Esophagus squamous epithelium (tissue), 5 donors: Measurements from ENCODE around the gene CCN5. TPM values are rescaled to one million over a fixed set of nuclear protein-coding genes. Genes with fewer than 3 reads are reported as not detected.
A peak's percentile ranks its signal among the peaks of the same experiment; 100 is the strongest.

Experiments
- DNase-seq: peaks from one replicate; lab custom pipeline; 2025; lab: John Stamatoyannopoulos, UW
- H3K27ac ChIP-seq, 4 donors: fragments of 200-600 bp; sonication (generic); one replicate each; pipeline ENCODE4 v1.5.1; 2016 to 2019; ENCODE audit warnings: mild to moderate bottlenecking in 1 of 4
- H3K27me3 ChIP-seq, 4 donors: fragments of 200-600 bp; sonication (generic); 1 replicate in 3 of 4; 2 replicates in 1 of 4; pipeline versions ENCODE4 v1.5.1 to v1.6.0; 2017 to 2021; ENCODE audit warnings: antibody characterized with exemption in 1 of 4
- H3K36me3 ChIP-seq, 3 donors: fragments of 200-600 bp; sonication (generic); one replicate each; pipeline ENCODE4 v1.5.1; 2016 to 2019
- H3K4me1 ChIP-seq, 3 donors: fragments of 200-600 bp; sonication (generic); one replicate each; pipeline ENCODE4 v1.5.1; 2017 to 2019
- H3K4me3 ChIP-seq, 4 donors: fragments of 200-600 bp; sonication (generic); 1 replicate in 3 of 4; 2 replicates in 1 of 4; pipeline ENCODE4 v1.5.1; 2016 to 2019; ENCODE audit warnings: mild to moderate bottlenecking in 2 of 4, moderate library complexity in 1 of 4
- H3K9me3 ChIP-seq, 3 donors: fragments of 200-600 bp; sonication (generic); one replicate each; pipeline ENCODE4 v1.5.1; 2016 to 2019
- CTCF ChIP-seq, 6 experiments: fragments of 450-650 bp in 4 of 6; fragments of 200-600 bp in 2 of 6; sonication (generic) in 2 of 6; IDR thresholded peaks; one replicate each; pipeline ENCODE4 v1.5.1; 2016 to 2019; ENCODE audit warnings: antibody characterized with exemption in 6 of 6, mild to moderate bottlenecking in 4 of 6, moderate library complexity in 4 of 6
- POLR2A ChIP-seq, 4 donors: fragments of 450-650 bp; IDR thresholded peaks; one replicate each; pipeline ENCODE4 v1.6.1; 2017; ENCODE audit warnings: antibody characterized with exemption in 4 of 4, mild to moderate bottlenecking in 4 of 4, moderate library complexity in 3 of 4
- WGBS, 2 donors: methylation state at CpG; one replicate each; pipeline ENCODE4 v1.1.5; 2018; 5-methylcytosine and 5-hydroxymethylcytosine counted together
- intact Hi-C: fragments of 100-400 bp; cut with DNase I; formaldehyde crosslinking; loops from one replicate; pipeline ENCODE4 v1.15.0; 2022
- total RNA-seq, 4 donors: library from RNA; depleted of rRNA; stranded (reverse); fragments of >200 nt; gene quantifications; one replicate each; pipeline ENCODE4 v1.1.0, GENCODE V29; 2016
- donor health status: DM: yes; HTN: yes; CAD: no.

Gene CCN5
- total RNA-seq, 4 donors from 2014 or later: 6.7 to 83.9 (median 31.0) TPM

GRCh38 chr20:44716309-44717106, 1.3 kb downstream of the CCN5 start:
- DNase-seq: no peak
- peaks cover 54 to 95% (median 58%) of the 10 kb centered on the region in 3 donors for H3K4me1 ChIP-seq
- peak overlapping the region; percentile 70 to 89 (median 80) for H3K27ac ChIP-seq
- no peak for TF ChIP-seq POLR2A (IDR thresholded peaks at IDR 0.05)
- TF ChIP-seq CTCF (IDR thresholded peaks at IDR 0.05): no peak
- H3K27me3 ChIP-seq: no peaks in the 10 kb centered on the region
- WGBS, 2 donors: 39 to 41% methylated on average over 4 to 6 of the region's 13 CpGs
- intact Hi-C loops: no loop called here
- H3K4me3 ChIP-seq: peak overlapping the region; percentile 6 to 52 (median 23)
- no peaks in the 10 kb centered on the region for H3K9me3 ChIP-seq
- H3K36me3 ChIP-seq: no peaks in the 10 kb centered on the region

DNA sequence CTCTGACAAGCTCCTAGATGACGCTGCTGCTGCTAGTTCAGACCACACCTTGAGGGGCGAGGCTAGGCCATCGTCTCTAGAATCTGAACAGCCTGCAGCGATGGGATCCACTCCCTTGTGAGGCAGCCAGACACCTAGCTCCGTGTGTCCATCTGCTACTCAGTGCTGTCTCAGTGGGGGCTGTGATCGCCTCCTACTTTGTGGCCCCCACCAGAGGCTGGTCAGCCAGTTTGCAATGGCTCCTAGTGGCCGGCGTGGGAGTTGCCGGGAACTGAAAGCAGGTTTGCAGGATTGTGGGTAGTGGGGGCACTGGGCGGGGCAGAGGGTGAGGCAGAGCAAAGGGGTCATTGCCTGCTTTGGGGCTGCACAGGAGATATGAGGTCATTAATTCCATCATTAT, 2.8 kb downstream of the CCN5 start:
- WGBS, 2 donors: 59 to 76% methylated on average over 7 to 9 of the region's 10 CpGs
- H3K27me3 ChIP-seq: no peaks in the 10 kb centered on the region
- intact Hi-C loops: no loop called here
- H3K9me3 ChIP-seq: no peaks in the 10 kb centered on the region
- peak overlapping the region; percentile 34 to 91 (median 80) for H3K27ac ChIP-seq
- peak overlapping the region in 1 of 4 donors; percentile 19 for H3K4me3 ChIP-seq
- peak in 2 of 6 experiments; percentile 22 to 32 for TF ChIP-seq CTCF (IDR thresholded peaks at IDR 0.05)
- no peak for TF ChIP-seq POLR2A (IDR thresholded peaks at IDR 0.05)
- no peaks in the 10 kb centered on the region for H3K36me3 ChIP-seq
- H3K4me1 ChIP-seq: peaks cover 54 to 90% (median 57%) of the 10 kb centered on the region in 3 donors
- DNase-seq: no peak

- TF ChIP-seq CTCF (IDR thresholded peaks at IDR 0.05): no peak
- no peak for TF ChIP-seq POLR2A (IDR thresholded peaks at IDR 0.05)
- H3K27me3 ChIP-seq: no peaks in the 10 kb centered on the region
- peak overlapping the region; percentile 43 to 91 (median 80) for H3K27ac ChIP-seq
- H3K36me3 ChIP-seq: no peaks in the 10 kb centered on the region
- intact Hi-C loops: no loop called here
- H3K9me3 ChIP-seq: no peaks in the 10 kb centered on the region
- 94 to 98% methylated on average over 5 to 16 of the region's 19 CpGs for WGBS, 2 donors
- peaks cover 43 to 74% (median 46%) of the 10 kb centered on the region in 3 donors for H3K4me1 ChIP-seq
- H3K4me3 ChIP-seq: no peak overlapping the region
- DNase-seq: no peak
Measured at GRCh38 chr20:44719841-44720240, 4.7 kb downstream of the CCN5 start.

DNA sequence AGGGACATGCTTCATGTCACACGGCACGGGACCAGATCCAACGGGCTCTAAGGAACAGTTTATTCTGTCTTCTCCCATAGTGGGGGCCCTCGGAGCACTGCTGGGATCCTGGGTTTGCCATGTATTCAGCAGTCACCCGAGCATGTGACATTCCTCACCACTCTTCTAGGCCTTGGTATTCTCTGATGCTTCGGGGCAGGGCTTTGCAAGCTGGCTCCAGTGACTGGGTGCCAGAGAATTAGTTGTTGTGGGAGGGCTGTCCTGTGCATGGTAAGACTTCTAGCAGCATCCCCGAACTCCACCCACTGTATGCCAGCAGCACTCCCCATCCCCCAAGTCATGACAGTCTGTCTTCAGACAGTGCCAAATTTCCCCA, 5.4 kb downstream of the CCN5 start:
- no peaks in the 10 kb centered on the region for H3K9me3 ChIP-seq
- no peak for TF ChIP-seq CTCF (IDR thresholded peaks at IDR 0.05)
- TF ChIP-seq POLR2A (IDR thresholded peaks at IDR 0.05): no peak
- peak overlapping the region; percentile 43 to 91 (median 80) for H3K27ac ChIP-seq
- peaks cover 35 to 67% (median 38%) of the 10 kb centered on the region in 3 donors for H3K4me1 ChIP-seq
- no peaks in the 10 kb centered on the region for H3K36me3 ChIP-seq
- no peaks in the 10 kb centered on the region for H3K27me3 ChIP-seq
- intact Hi-C loops: no loop called here
- DNase-seq: no peak
- WGBS, 2 donors: 25 to 30% methylated on average over 1 to 7 of the region's 7 CpGs
- no peak overlapping the region for H3K4me3 ChIP-seq

- Histone ChIP-seq H3K27me3 (no peaks in the 10 kb centered on the region), H3K4me1 (peaks cover 32 to 61% (median 32%) of the 10 kb centered on the region in 3 donors), H3K4me3 (no peak overlapping the region), H3K9me3 (no peaks in the 10 kb centered on the region), H3K27ac (peak overlapping the region; percentile 43 to 91 (median 80)), H3K36me3 (no peaks in the 10 kb centered on the region)
- intact Hi-C loops: no loop called here
- 19 to 29% methylated on average over 10 to 11 of the region's 11 CpGs for WGBS, 2 donors
- TF ChIP-seq POLR2A (IDR thresholded peaks at IDR 0.05): no peak
- no peak for TF ChIP-seq CTCF (IDR thresholded peaks at IDR 0.05)
- no peak for DNase-seq
Measured at GRCh38 chr20:44720997-44721784, 6.0 kb downstream of the CCN5 start.
